Measurements from ENCODE around the gene FZR1.
"Not testable (repeated sequence)": the region's sequence is repeated elsewhere in the genome, so short reads cannot be mapped to it uniquely, and the experiment has no call there.

The FZR1 gene

GRCh38 chr19:3547767-3548282, 41.7 kb downstream of the FZR1 start:
- no peak for ATAC-seq

DNA sequence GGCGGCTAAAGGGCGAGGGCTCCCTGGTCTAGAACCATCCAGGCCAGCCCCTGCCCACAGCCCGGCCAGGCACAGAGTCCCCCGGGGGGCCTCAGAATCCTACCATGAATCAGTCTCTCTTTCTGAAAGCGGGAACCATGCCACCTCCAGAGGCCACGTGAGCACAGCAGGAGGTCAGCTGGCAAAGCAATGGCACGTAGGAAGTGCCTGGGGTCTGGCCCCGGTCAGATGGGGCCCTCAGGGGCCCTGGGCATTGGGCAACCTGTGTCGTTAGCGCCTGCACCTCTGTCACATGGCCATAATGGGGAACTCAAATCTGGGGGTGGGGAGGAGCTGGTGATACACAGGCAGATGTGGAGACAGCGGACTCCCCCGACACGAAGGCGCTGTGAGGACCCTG, 42.5 kb downstream of the FZR1 start:
- no peak for ATAC-seq

DNA sequence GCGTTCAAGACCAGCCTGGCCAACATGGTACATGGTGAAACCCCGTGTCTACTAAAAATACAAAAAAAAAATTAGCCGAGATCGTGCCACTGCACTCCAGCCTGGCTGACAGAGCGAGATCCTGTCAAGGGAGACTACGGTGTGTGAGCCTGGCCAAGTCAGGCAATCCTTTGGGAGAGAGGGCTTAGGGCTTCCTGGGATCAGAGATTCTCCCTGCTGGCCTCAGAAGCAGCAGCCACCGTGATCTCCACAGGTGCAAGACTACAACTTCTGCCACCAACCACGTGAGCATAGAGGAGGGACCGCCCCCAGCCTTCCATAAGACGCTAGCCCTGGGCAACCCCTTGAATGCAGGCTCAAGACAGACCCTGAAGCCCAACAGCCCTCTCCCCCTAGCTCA, 43.7 kb downstream of the FZR1 start:
- ATAC-seq, result no peak

- ATAC-seq, result no peak
Measured at GRCh38 chr19:3550947-3551791, 45.1 kb downstream of the FZR1 start.

DNA sequence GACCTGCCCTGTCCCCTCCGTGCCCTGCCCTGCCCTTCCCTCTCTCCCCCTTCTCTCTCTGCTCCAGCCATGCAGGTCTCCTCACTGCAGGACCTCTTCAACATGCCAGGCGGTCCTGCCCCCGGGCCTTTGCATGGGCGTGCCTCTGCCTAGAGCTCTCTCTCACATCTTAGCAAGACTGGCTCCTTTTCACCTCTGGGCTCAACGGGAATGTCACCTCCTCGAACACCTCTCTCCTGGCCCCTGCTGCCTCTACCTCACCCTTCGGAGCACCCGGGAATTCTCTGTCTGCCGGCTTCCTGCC, 45.6 kb downstream of the FZR1 start:
- no peak for ATAC-seq

DNA sequence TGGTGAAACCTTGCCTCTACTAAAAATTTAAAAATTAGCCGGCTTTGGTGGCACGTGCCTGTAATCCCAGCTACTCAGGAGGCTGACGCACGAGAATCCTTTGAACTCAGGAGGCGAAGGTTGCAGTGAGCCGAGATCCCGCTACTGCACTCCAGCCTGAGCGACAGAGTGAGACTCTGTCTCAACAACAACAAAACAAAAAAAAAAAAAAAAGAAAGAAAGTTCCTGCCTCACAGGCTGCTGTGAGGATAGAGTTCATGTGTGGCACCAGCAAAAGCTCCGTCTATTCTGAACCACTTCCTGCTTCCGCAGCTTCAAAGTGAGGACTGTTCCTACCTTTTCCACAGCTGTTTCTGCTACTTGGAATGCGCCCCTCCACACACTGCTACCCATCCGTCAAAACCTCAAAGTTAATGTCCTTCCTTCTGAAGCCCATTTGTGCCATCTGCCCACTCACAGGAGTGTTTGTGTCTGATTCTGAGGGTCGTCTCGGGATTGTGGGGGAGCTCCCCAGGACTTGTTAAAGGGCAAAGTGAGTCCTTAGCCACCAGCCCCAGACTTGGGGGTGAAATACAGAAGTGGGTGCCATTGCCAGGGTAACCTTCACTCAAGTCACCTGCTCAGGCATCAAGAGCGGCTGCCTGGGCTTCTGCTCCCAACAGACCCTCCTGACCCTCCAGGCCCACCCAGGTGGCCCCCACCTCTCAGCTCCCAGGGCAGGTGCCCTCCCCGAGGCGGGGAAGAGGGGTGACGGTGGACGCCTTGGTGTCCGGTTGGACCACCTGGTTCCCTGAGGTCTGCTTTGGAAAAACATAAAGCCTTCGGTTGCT, 48.4 kb downstream of the FZR1 start:
- no peak for ATAC-seq

GRCh38 chr19:3555653-3556422, 49.7 kb downstream of the FZR1 start:
- no peak for ATAC-seq

DNA sequence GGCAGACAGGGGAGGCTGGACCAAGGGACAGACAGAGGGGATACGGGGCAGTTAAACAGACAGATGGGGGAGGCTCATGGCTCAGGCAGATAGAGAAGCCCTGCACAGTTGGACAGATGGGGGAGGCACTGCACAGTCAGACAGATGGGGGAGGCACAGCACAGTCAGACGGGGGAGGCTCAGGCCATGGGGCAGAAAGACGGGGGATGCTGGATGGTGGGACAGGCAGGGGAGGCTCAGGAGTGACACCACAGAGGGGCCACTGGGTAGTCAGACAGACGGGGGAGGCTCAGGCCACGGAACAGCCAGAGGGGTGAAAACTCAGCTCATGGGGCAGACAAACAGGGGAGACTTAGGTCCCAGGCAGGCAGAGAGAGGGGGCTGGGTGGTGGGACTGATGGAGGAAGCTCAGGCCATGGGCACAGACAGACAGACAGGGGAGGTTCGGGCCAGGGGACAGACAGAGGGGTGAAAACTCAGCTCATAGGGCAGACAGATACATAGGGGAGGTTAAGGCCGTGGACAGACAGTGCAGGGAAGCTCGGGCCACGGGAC, 50.4 kb downstream of the FZR1 start:
- no peak for ATAC-seq

DNA sequence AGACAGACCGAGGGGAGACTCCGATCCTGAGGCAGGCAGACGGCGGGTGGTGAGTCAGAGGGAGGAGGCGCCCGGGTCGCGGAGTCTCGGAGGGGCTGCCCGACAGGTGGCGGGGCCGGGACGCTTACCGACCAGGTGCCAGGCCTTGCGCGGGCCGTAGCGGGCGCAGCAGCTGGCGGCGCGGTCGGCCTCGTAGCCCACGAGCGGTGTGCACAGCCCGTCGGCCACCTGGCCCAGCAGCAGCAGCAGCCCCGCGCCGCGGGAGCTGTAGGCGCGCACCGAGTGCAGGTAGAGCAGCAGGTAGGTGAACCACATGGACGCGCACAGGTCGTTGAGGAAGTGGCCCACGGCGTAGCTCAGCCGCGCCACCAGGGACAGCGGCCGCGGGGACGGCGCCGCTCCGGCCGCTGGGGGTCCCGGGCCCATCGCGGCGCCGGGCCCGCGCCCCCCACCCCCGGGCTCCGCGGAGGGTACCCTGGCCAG, 50.9 kb downstream of the FZR1 start:
- ATAC-seq, result peak; percentile 48 to 51

- ATAC-seq, result peak; percentile 91 to 92
Measured at GRCh38 chr19:3557461-3558248, 51.5 kb downstream of the FZR1 start, which contains the start of gene MFSD12. TSS of gene MFSD12 (minus strand) at chr19:3557586. CDS start at chr19:3557403, 183 bp downstream.

DNA sequence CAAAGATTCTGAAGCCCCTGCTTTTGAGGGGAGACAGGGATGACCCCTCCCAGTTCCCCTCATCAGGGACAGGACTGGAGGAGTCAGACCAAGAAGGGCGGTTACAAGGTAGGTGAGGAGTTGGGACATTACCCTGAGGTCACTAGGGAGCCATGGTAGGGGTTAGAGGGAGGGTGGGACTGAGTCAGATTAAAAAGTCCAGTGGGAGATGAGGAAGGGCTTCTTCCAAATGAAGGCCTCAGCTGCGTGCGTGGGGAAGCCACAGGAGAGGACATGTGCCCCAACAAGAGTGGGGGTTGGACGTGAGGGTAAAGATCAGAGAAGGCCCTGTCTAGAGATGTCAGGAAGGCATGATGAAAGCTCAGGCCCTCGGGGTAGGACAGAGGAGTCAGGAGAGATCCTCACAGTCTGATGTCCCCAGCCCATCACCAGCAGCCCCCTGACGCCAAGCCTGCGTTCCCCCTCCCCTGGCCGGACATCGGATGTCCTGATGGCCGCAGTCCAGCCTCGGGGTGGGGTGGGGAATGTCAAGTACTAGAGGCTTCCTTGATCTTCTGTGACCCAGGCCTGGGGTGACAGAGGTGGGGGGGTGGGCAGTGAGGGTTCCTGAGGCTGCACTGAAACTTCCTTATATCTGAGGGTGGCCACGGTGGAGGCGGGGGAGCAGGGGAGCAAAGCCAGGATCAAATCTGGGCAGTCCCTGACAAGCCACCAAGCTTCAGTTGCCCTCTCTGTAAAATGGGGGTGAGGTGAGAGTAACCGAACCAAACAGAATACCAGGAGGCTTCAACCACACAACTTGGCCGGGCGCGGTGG, 57.8 kb downstream of the FZR1 start:
- ATAC-seq, result no peak

DNA sequence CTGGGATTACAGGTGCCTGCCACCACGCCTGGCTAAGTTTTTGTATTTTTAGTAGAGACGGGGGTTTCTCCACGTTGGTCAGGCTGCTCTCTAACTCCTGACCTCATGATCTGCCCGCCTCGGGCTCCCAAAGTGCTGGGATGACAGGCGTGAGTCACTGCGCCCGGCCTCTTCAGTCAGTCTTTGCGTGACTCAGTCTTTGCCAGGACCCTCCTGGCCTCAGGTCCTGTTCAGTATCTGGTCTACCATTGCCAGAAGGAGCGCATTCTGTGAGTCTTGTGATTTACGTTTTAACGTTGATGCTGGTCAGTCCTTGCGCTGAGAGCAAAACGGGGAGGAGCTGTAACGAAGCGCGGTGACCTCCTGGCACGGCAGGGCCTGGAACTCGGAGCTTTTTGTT, 59.0 kb downstream of the FZR1 start:
- no peak for ATAC-seq

DNA sequence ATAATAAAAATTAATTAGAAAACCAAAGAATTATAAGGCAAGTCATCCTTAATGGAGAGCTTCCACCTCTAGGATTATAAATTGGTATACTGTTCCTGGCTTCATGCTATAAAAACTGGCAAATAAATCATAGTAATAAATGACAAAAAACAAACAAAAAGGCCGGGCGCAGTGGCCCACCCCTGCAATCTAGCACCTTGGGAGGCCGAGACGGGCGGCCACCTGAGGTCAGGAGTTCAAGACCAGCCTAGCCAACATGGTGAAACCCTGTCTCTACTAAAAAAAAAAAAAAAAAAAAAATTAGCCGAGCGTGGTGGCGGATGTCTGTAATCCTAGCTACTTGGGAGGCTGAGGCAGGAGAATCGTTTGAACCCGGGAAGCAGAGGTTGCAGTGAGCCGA, 63.9 kb downstream of the FZR1 start:
- ATAC-seq, result not testable (repeated sequence)

DNA sequence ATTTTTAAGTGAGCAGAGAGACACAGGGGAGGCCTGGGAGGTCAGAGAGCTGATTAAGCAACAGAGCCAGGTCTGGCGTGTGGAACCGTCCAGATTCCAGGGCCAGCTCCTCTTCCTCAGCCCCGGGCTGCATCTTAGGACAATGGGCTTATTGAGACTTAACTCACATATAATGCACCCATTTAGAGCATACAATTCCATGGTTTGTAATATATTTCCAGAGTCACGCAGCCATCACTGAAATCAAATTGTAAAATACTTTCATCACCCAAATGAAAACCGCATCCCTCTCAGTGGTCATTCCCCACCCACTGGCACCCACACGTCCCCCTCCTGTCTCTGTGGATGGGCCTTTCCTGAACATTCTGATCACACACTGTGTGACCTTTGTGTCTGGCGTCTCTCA, 64.5 kb downstream of the FZR1 start:
- no peak for ATAC-seq

DNA sequence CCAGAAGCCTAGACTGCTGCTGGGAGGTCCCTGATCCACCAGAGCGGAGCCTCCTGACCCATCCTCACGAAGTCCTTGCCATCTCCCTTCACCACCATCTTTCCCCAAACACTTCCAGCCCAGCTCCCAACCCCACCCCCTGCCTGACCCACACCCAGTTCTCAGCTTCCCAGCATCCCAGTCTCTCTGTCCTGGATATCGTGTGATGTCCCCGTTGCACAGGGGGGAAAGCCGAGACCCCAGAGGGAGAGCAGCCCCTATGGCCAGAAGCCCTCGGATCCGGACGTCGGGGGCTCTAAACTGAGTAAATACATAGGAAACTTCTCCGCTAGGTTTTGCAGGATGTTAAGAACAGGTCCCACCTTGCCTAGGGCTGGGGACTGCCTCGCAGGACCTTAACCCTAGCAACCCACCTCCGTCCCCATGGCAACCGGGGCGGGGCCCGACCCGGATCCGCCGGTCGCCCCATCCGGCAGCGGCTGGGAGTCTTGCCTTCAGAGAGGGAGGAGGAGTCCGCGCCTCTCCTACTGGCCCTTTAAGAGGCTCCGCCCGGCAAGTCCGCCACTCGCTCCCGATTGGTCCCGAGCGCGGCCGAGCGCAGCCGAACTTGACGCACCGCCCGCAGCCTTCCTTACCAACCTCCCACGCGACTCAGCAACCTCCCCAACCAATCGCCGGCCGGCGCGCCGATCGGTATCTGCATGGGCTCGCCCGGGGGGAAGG, 66.2 kb downstream of the FZR1 start:
- peak; percentile 97 to 98 for ATAC-seq

GRCh38 chr19:3572855-3573161, 66.7 kb downstream of the FZR1 start, which contains the start of gene HMG20B:
TSS of gene HMG20B (plus strand) at chr19:3572944. CDS start at chr19:3573310, 366 bp downstream.
- no peak for ATAC-seq

DNA sequence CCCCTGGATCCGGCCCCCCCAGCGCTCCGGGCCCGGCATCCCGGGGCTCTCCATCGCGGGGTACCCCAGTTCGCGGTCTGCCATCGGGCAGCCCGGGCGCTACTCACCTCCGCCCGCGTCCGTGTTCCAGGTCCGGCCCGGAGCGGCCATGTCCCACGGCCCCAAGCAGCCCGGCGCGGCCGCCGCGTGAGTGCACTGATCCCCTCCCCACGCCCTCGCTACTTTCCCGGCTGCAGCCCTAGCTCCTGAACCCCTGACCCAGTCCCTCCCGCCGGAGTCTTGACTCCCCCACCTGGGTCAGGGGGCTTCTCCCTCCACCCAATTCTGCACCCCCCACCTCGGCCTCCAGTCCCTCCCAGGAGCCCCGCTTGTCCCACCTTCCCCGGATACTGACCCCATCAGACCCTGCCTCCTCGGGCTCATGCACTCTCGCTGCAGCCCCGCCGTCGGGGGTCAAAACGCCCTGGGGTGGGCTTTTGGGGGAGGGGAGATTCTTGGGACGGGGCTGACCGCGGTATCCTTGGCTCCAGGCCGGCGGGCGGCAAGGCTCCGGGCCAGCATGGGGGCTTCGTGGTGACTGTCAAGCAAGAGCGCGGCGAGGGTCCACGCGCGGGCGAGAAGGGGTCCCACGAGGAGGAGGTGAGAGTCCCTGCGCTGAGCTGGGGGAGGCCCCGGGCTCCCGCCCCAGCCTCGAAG, 67.2 kb downstream of the FZR1 start:
- ATAC-seq, result no peak

DNA sequence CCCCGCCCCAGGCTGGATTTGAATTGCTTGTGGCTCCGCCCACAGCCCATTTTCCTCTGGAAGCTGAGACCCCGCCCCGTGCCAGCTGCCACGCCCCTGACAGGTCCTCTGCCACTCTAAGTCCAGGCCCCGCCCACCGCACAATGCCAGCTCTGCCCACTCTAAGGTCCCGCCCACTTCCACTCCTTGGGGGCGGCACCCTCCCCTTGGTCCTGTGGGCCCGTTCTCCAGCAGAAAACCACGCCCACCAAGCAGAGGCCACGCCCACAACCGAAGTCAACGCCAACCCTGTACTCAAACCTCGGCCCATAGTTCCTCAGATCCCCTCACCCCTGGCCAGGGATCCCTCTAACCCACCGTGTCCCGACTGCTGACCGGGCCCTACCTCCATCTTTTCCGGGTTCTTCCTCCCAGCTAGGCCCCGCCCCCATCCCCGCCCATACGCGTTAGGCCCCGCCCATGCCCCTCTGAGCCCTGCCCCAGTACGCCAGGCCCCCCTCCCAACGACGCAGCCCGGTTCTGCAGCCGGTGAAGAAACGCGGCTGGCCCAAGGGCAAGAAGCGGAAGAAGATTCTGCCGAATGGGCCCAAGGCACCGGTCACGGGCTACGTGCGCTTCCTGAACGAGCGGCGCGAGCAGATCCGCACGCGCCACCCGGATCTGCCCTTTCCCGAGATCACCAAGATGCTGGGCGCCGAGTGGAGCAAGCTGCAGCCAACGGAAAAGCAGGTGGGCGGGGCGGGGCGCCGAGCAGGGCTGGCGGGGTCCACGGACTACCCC, 67.9 kb downstream of the FZR1 start:
- ATAC-seq, result no peak
